IMR-90 (cell line): ENCODE results near the gene ADGRL3. TPM values are rescaled to one million over a fixed set of nuclear protein-coding genes. Genes with fewer than 3 reads are reported as not detected.
A peak's percentile ranks its signal among the peaks of the same experiment; 100 is the strongest.

Source experiments
- ATAC-seq: fragments of 200-7000 bp; cut with Tn5 transposase; 2 replicates; pipeline ENCODE4 v1.9.1; 2020; ENCODE audit warnings: low read depth, mild to moderate bottlenecking, moderate library complexity
- BruUV-seq: library from RNA; stranded (reverse); fragments of 400-500 nt; replicated peaks from 2 replicates; lab custom pipeline; 2021; lab: Mats Ljungman, UMichigan
- CTCF ChIA-PET: fragments of 300-600 bp; formaldehyde crosslinking; extraction: SDS; loops from one replicate; lab custom pipeline; 2021; ENCODE audit warnings: antibody characterized with exemption; lab: Yijun Ruan, JAX
- POLR2A ChIA-PET: fragments of 300-600 bp; sonication (Branson Sonifier 250); formaldehyde crosslinking; loops from one replicate; lab custom pipeline; 2022; ENCODE audit warnings: antibody characterized with exemption; ENCODE audit not compliant: unreplicated experiment; lab: Charles Lee
- DNase-seq: peaks from one replicate; pipeline ENCODE4 v3.0.0; 2013
- H2AFZ ChIP-seq: replicated peaks from 2 replicates; pipeline ENCODE3; 2013; ENCODE audit warnings: low read length, mild to moderate bottlenecking; ENCODE audit not compliant: poor library complexity
- H2AK5ac ChIP-seq: 2 replicates; pipeline ENCODE4 v1.6.1; 2013; ENCODE audit warnings: low read depth, low read length, inconsistent platforms
- H2AK9ac ChIP-seq: replicated peaks from 2 replicates; pipeline ENCODE3; 2013; ENCODE audit warnings: mild to moderate bottlenecking, low read depth, low read length, moderate library complexity; ENCODE audit not compliant: poor library complexity
- H2BK120ac ChIP-seq: 2 replicates; pipeline ENCODE4 v1.6.1; 2013; ENCODE audit warnings: low read depth, low read length, inconsistent platforms
- H2BK15ac ChIP-seq: 3 replicates; pipeline ENCODE4 v1.6.1; 2013; ENCODE audit warnings: low read depth, low read length, inconsistent platforms
- H2BK20ac ChIP-seq: 2 replicates; pipeline ENCODE4 v1.6.1; 2013; ENCODE audit warnings: low read depth, mild to moderate bottlenecking, inconsistent platforms, low read length, moderate library complexity
- H2BK5ac ChIP-seq: 2 replicates; pipeline ENCODE4 v1.6.1; 2013; ENCODE audit warnings: mild to moderate bottlenecking, low read depth, low read length, inconsistent platforms; ENCODE audit not compliant: poor library complexity, severe bottlenecking
- H3K14ac ChIP-seq: replicated peaks from 2 replicates; pipeline ENCODE4 v1.6.1; 2013; ENCODE audit warnings: low read depth, low read length, inconsistent platforms
- H3K18ac ChIP-seq: 2 replicates; pipeline ENCODE4 v1.6.1; 2013; ENCODE audit warnings: low read depth, low read length, control low read depth
- H3K23ac ChIP-seq: 2 replicates; pipeline ENCODE4 v1.6.1; 2013; ENCODE audit warnings: low read depth, low read length, inconsistent platforms
- H3K27ac ChIP-seq: 2 replicates; pipeline ENCODE4 v1.5.1; 2013; ENCODE audit warnings: mild to moderate bottlenecking, control low read depth, low read length; ENCODE audit not compliant: insufficient read depth
- H3K27me3 ChIP-seq: 2 replicates; pipeline ENCODE4 v1.6.1; 2013; ENCODE audit warnings: low read length; ENCODE audit not compliant: control insufficient read depth, insufficient read depth
- H3K36me3 ChIP-seq: 2 replicates; pipeline ENCODE4 v1.6.1; 2013; ENCODE audit warnings: low read length, mixed read lengths; ENCODE audit not compliant: control insufficient read depth, insufficient read depth
- H3K4ac ChIP-seq: 2 replicates; pipeline ENCODE4 v1.6.1; 2013; ENCODE audit warnings: low read depth, low read length, inconsistent platforms
- H3K4me1 ChIP-seq: 2 replicates; pipeline ENCODE4 v1.6.1; 2013; ENCODE audit warnings: low read length, mixed read lengths; ENCODE audit not compliant: control insufficient read depth, insufficient read depth
- H3K4me2 ChIP-seq: 2 replicates; pipeline ENCODE4 v1.6.1; 2013; ENCODE audit warnings: low read depth, mild to moderate bottlenecking, control low read depth, low read length, moderate library complexity
- H3K4me3 ChIP-seq: 2 replicates; pipeline ENCODE4 v1.5.1; 2013; ENCODE audit warnings: low read depth, mild to moderate bottlenecking, control low read depth, low read length, moderate library complexity; ENCODE audit not compliant: insufficient read depth
- H3K56ac ChIP-seq: 2 replicates; pipeline ENCODE4 v1.6.1; 2013; ENCODE audit warnings: low read length, inconsistent platforms; ENCODE audit not compliant: insufficient read depth; ENCODE audit errors: extremely low read depth
- H3K79me1 ChIP-seq, 2 experiments: 2 replicates each; pipeline ENCODE4 v1.6.1; 2013; ENCODE audit warnings: low read length in 2 of 2, inconsistent platforms in 1 of 2, low read depth in 1 of 2
- H3K9ac ChIP-seq: 2 replicates; pipeline ENCODE4 v1.6.1; 2013; ENCODE audit warnings: low read depth, low read length, control low read depth
- H3K9me1 ChIP-seq: 2 replicates; pipeline ENCODE4 v1.6.1; 2013; ENCODE audit warnings: low read length, inconsistent platforms; ENCODE audit not compliant: insufficient read depth
- H3K9me3 ChIP-seq: 2 replicates; pipeline ENCODE4 v1.6.1; 2013; ENCODE audit warnings: low read length; ENCODE audit not compliant: control insufficient read depth, insufficient read depth
- H4K20me1 ChIP-seq: 2 replicates; pipeline ENCODE4 v1.6.1; 2013; ENCODE audit warnings: low read length, inconsistent platforms; ENCODE audit not compliant: insufficient read depth
- H4K5ac ChIP-seq: 2 replicates; pipeline ENCODE4 v1.6.1; 2013; ENCODE audit warnings: mild to moderate bottlenecking, low read depth, low read length, control low read depth
- H4K8ac ChIP-seq, 2 experiments: 2 replicates each; pipeline ENCODE4 v1.6.1; 2013; ENCODE audit warnings: low read depth in 2 of 2, low read length in 2 of 2, control low read depth in 1 of 2, inconsistent platforms in 1 of 2
- H4K91ac ChIP-seq: 2 replicates; pipeline ENCODE4 v1.6.1; 2013; ENCODE audit warnings: low read depth, low read length, inconsistent platforms; ENCODE audit not compliant: insufficient read depth
- CEBPB ChIP-seq: IDR thresholded peaks from 2 replicates; pipeline ENCODE4 v1.6.1; 2012; ENCODE audit warnings: low read depth, low read length, improper control_type of control experiment
- MAFK ChIP-seq: IDR thresholded peaks from 2 replicates; pipeline ENCODE4 v1.6.1; 2012; ENCODE audit warnings: low read depth, low read length, improper control_type of control experiment
- POLR2A ChIP-seq: IDR thresholded peaks from 2 replicates; pipeline ENCODE4 v1.6.1; 2012; ENCODE audit warnings: mild to moderate bottlenecking, low read depth, low read length
- WGBS, 2 experiments: methylation state at CpG; one replicate each; pipeline versions ENCODE4 v1.1.5 to v1.1.7; 2013; ENCODE audit warnings: missing lambda C conversion rate in 2 of 2; ENCODE audit not compliant: insufficient read length in 1 of 2; ENCODE audit errors: extremely low coverage in 2 of 2; 5-methylcytosine and 5-hydroxymethylcytosine counted together
- dilution Hi-C: fragments of 300-500 bp; cut with HindIII; formaldehyde crosslinking; loops from one replicate; pipeline ENCODE4 v1.14.3; 2018; ENCODE audit warnings: low sequenced_read_pairs; ENCODE audit not compliant: unreplicated experiment
- in situ Hi-C: fragments of 300-500 bp; cut with MboI; formaldehyde crosslinking; loops from 3 replicates; pipeline ENCODE4 v1.14.3; 2019; ENCODE audit warnings: low sequenced_read_pairs, inconsistent platforms, mixed read lengths
- intact Hi-C: fragments of 100-400 bp; cut with micrococcal nuclease; formaldehyde crosslinking; loops from 2 replicates; pipeline ENCODE4 v1.10.0; 2022
- polyA plus RNA-seq, 3 experiments: library from polyadenylated mRNA; depleted of rRNA; stranded (reverse); fragments of >200 nt; gene quantifications; 2 replicates each; pipeline ENCODE4 v1.2.3, GENCODE V29; 2012; ENCODE audit warnings: low replicate concordance in 1 of 3
- total RNA-seq: library from RNA; depleted of rRNA; stranded (reverse); fragments of >200 nt; gene quantifications from 2 replicates; pipeline ENCODE4 v1.2.3, GENCODE V29; 2012

ADGRL3 gene
- total and polyA plus RNA-seq, 2 of the 4 experiments (the other 2 are of a cell fraction), result 0.46 to 2.5 TPM

DNA sequence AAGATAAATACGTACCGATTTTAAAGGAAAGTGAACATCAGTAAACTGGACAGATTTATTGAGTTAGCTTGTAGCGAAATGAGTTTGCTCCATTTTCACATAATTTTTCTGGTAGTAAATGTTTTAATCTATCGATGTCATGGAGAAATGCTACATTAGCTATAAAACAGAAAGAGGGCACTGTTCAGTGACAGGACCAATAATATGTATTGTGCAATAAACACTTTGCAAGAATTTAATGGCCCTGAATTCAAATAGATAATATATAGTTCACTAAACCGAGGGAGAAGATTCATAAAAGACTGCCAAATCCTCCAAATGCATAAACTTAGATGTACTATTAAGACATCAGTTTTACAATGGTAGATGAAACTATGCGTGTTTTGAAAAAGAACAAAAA, 516.3 kb downstream of the ADGRL3 start:
- no peak overlapping the region for H3K27ac ChIP-seq
- H2AFZ ChIP-seq, result no peak overlapping the region
- no peaks in the 10 kb centered on the region for H4K20me1 ChIP-seq
- H4K8ac ChIP-seq, result no peak overlapping the region
- CTCF ChIA-PET, result no interaction called here
- dilution Hi-C loops, result no loop called here
- no peak overlapping the region for H3K9ac ChIP-seq
- H4K5ac ChIP-seq, result no peak overlapping the region
- no peaks in the 10 kb centered on the region for H3K9me1 ChIP-seq
- POLR2A ChIA-PET, result no interaction called here
- H2BK120ac ChIP-seq, result no peak overlapping the region
- intact Hi-C loops, result no loop called here
- H3K79me1 ChIP-seq, result no peaks in the 10 kb centered on the region
- ATAC-seq (no peak), DNase-seq (no peak)
- H2BK5ac ChIP-seq, result no peak overlapping the region
- H2BK20ac ChIP-seq, result no peak overlapping the region
- H3K9me3 ChIP-seq, result no peaks in the 10 kb centered on the region
- BruUV-seq, result no TSS peak
- H3K4me1 ChIP-seq, result no peaks in the 10 kb centered on the region
- no peak overlapping the region for H3K14ac ChIP-seq
- no peaks in the 10 kb centered on the region for H3K27me3 ChIP-seq
- in situ Hi-C loops, result no loop called here
- no peak overlapping the region for H2AK9ac ChIP-seq
- no peak overlapping the region for H3K4me2 ChIP-seq
- H3K56ac ChIP-seq, result no peak overlapping the region
- H2BK15ac ChIP-seq, result no peak overlapping the region
- H4K91ac ChIP-seq, result no peak overlapping the region
- H3K18ac ChIP-seq, result no peak overlapping the region
- no peaks in the 10 kb centered on the region for H3K36me3 ChIP-seq
- H3K4me3 ChIP-seq, result no peak overlapping the region
- no peak overlapping the region for H3K4ac ChIP-seq
- no peak overlapping the region for H2AK5ac ChIP-seq
- TF ChIP-seq CEBPB (peak; percentile 69), POLR2A (no peak), MAFK (no peak)
- no peak overlapping the region for H3K23ac ChIP-seq
- no CpG with 5 or more reads among the region's 6 CpGs for WGBS, 2 experiments
